PC-3 (cell line): ENCODE results near the gene CLIP3. TPM values are rescaled to one million over a fixed set of nuclear protein-coding genes. Genes with fewer than 3 reads are reported as not detected.
"Not testable (repeated sequence)": the region's sequence is repeated elsewhere in the genome, so short reads cannot be mapped to it uniquely, and the experiment has no call there.

Experiments used
- ATAC-seq: fragments of 200-7000 bp; cut with Tn5 transposase; 2 replicates; pipeline ENCODE4 v1.9.1; 2020; ENCODE audit warnings: mild to moderate bottlenecking, moderate library complexity
- BruUV-seq: library from RNA; stranded (reverse); fragments of 400-500 nt; replicated peaks from 2 replicates; lab custom pipeline; 2021; lab: Mats Ljungman, UMichigan
- CTCF ChIA-PET: fragments of 300-600 bp; sonication (Branson Sonifier 250); formaldehyde crosslinking; loops from one replicate; lab custom pipeline; 2022; ENCODE audit warnings: antibody characterized with exemption; lab: Charles Lee
- POLR2A ChIA-PET: fragments of 300-600 bp; sonication (Branson Sonifier 250); formaldehyde crosslinking; loops from one replicate; lab custom pipeline; 2022; ENCODE audit warnings: antibody characterized with exemption; ENCODE audit not compliant: unreplicated experiment; lab: Charles Lee
- DNase-seq: peaks from one replicate; pipeline ENCODE4 v3.0.0-alpha.2; 2015
- H2AFZ ChIP-seq: fragments of 300-600 bp; sonication (generic); 2 replicates; pipeline ENCODE4 v1.6.0; 2016; ENCODE audit warnings: antibody characterized with exemption, low read length
- H3F3A ChIP-seq: fragments of 300-600 bp; sonication (generic); one replicate; pipeline ENCODE4 v1.6.0; 2017; ENCODE audit warnings: antibody characterized with exemption, low read length, control low read depth, mild to moderate bottlenecking; ENCODE audit not compliant: unreplicated experiment
- H3K27ac ChIP-seq: fragments of 300-600 bp; sonication (generic); 2 replicates; pipeline ENCODE4 v1.5.1; 2016; ENCODE audit warnings: mild to moderate bottlenecking, low read length
- H3K27me3 ChIP-seq: fragments of 300-600 bp; sonication (generic); 2 replicates; pipeline ENCODE4 v1.6.1; 2016; ENCODE audit warnings: low read length, mixed read lengths
- H3K36me3 ChIP-seq: fragments of 300-600 bp; sonication (generic); 2 replicates; pipeline ENCODE4 v1.6.1; 2016; ENCODE audit warnings: low read depth, mixed run types, low read length, mixed read lengths
- H3K4me1 ChIP-seq: fragments of 300-600 bp; sonication (generic); 2 replicates; pipeline ENCODE4 v1.5.1; 2016; ENCODE audit warnings: low read length; ENCODE audit not compliant: insufficient read depth
- H3K4me2 ChIP-seq: fragments of 300-600 bp; sonication (generic); 2 replicates; pipeline ENCODE4 v1.6.0; 2016; ENCODE audit warnings: low read length
- H3K4me3 ChIP-seq: fragments of 300-600 bp; sonication (generic); 2 replicates; pipeline ENCODE4 v1.5.1; 2016; ENCODE audit warnings: mild to moderate bottlenecking, low read length, mixed read lengths
- H3K79me2 ChIP-seq: fragments of 300-600 bp; sonication (generic); 2 replicates; pipeline ENCODE4 v1.6.1; 2017; ENCODE audit warnings: low read length, mixed read lengths
- H3K9ac ChIP-seq: fragments of 300-600 bp; sonication (generic); 2 replicates; pipeline ENCODE4 v1.6.0; 2016; ENCODE audit warnings: mild to moderate bottlenecking, low read length
- H3K9me2 ChIP-seq: fragments of 300-600 bp; sonication (generic); replicated peaks from 2 replicates; pipeline ENCODE4 v1.6.1; 2016; ENCODE audit warnings: mixed run types, low read length, mixed read lengths
- H3K9me3 ChIP-seq: fragments of 300-600 bp; sonication (generic); 2 replicates; pipeline ENCODE4 v1.6.1; 2016; ENCODE audit warnings: low read length, mixed read lengths
- H4K20me1 ChIP-seq: fragments of 300-600 bp; sonication (generic); 2 replicates; pipeline ENCODE4 v1.6.1; 2016; ENCODE audit warnings: low read length, mixed read lengths
- EZH2 ChIP-seq: fragments of 300-600 bp; sonication (generic); IDR thresholded peaks from one replicate; pipeline ENCODE4 v1.6.1; 2017; ENCODE audit warnings: antibody characterized with exemption, mild to moderate bottlenecking, low read length; ENCODE audit not compliant: unreplicated experiment
- EZH2phosphoT487 ChIP-seq: fragments of 300-600 bp; sonication (generic); IDR thresholded peaks from 2 replicates; pipeline ENCODE4 v1.6.1; 2018; ENCODE audit warnings: mild to moderate bottlenecking, antibody characterized with exemption, low read length, borderline replicate concordance
- intact Hi-C: fragments of 100-400 bp; cut with micrococcal nuclease; formaldehyde crosslinking; loops from 2 replicates; pipeline ENCODE4 v1.9.0; 2023
- total RNA-seq: library from RNA; depleted of rRNA; stranded (reverse); fragments of >200 nt; gene quantifications from 2 replicates; pipeline ENCODE4 v1.2.3, GENCODE V29; 2014
- TF ChIP-seq, protein P1 (sequence below): fragments of 300-600 bp; sonication (generic); conservative IDR thresholded peaks from 2 replicates; pipeline ENCODE4 v1.5.1; 2017; ENCODE audit warnings: antibody characterized with exemption, low read depth, mild to moderate bottlenecking, low read length

CLIP3 gene
- total RNA-seq, 1 experiment from 2014 or later = 0.07 TPM

DNA sequence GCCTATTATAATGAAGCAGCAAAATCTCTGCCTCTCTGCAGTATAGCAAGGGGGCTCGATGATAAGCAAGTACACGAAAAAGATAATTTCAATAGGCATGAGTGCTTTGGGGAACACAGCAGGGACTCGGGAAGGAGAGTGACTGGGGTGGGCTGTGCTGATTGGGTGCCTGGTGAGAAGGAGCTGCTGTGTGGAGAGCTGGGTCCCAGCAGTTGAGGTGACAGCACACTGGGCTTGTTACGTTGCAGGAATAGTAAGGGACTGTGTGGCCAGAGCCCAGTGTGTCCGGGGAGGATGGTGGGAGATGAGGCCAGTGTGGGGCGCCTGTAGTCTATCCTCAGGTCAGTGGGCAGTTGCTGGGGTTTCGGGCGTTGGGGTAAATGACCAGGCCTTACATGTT is 39.4 kb upstream of the CLIP3 start:
- ATAC-seq = no peak
- no peak overlapping the region for H3K9ac ChIP-seq
- peaks cover 4% of the 10 kb centered on the region; the same call in 1 of the 2 replicates for H3K4me1 ChIP-seq
- no TSS peak for BruUV-seq
- H3K27me3 ChIP-seq = no peaks in the 10 kb centered on the region
- H4K20me1 ChIP-seq = peaks cover 20% of the 10 kb centered on the region; the same call in 1 of the 2 replicates
- POLR2A ChIA-PET = no interaction called here
- no peak overlapping the region for H3K4me2 ChIP-seq
- CTCF ChIA-PET = no interaction called here
- no peaks in the 10 kb centered on the region for H3K9me2 ChIP-seq
- DNase-seq = no peak
- H2AFZ ChIP-seq = no peak overlapping the region
- no peaks in the 10 kb centered on the region for H3F3A ChIP-seq
- H3K27ac ChIP-seq = no peak overlapping the region
- intact Hi-C loops = no loop called here
- H3K4me3 ChIP-seq = no peak overlapping the region
- no peaks in the 10 kb centered on the region for H3K9me3 ChIP-seq
- TF ChIP-seq, protein P1, sequence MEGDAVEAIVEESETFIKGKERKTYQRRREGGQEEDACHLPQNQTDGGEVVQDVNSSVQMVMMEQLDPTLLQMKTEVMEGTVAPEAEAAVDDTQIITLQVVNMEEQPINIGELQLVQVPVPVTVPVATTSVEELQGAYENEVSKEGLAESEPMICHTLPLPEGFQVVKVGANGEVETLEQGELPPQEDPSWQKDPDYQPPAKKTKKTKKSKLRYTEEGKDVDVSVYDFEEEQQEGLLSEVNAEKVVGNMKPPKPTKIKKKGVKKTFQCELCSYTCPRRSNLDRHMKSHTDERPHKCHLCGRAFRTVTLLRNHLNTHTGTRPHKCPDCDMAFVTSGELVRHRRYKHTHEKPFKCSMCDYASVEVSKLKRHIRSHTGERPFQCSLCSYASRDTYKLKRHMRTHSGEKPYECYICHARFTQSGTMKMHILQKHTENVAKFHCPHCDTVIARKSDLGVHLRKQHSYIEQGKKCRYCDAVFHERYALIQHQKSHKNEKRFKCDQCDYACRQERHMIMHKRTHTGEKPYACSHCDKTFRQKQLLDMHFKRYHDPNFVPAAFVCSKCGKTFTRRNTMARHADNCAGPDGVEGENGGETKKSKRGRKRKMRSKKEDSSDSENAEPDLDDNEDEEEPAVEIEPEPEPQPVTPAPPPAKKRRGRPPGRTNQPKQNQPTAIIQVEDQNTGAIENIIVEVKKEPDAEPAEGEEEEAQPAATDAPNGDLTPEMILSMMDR = no peak
- TF ChIP-seq EZH2phosphoT487 (no peak), EZH2 (no peak)
- H3K79me2 ChIP-seq = no peaks in the 10 kb centered on the region
- peaks cover 14% of the 10 kb centered on the region for H3K36me3 ChIP-seq

GRCh38 chr19:36068810-36069499 is 36.3 kb upstream of the CLIP3 start:
- H3K9me3 ChIP-seq, H2AFZ ChIP-seq, H3K27me3 ChIP-seq, H3K4me1 ChIP-seq, H3K9me2 ChIP-seq, H3K79me2 ChIP-seq, CTCF ChIA-PET, intact Hi-C loops, BruUV-seq, ATAC-seq, H3K27ac ChIP-seq, H3K9ac ChIP-seq, POLR2A ChIA-PET, H3K4me3 ChIP-seq, H3K4me2 ChIP-seq, DNase-seq, H3F3A ChIP-seq: not testable (repeated sequence)
- peaks cover 26% of the 10 kb centered on the region for H3K36me3 ChIP-seq
- H4K20me1 ChIP-seq = peaks cover 20% of the 10 kb centered on the region; the same call in 1 of the 2 replicates

DNA sequence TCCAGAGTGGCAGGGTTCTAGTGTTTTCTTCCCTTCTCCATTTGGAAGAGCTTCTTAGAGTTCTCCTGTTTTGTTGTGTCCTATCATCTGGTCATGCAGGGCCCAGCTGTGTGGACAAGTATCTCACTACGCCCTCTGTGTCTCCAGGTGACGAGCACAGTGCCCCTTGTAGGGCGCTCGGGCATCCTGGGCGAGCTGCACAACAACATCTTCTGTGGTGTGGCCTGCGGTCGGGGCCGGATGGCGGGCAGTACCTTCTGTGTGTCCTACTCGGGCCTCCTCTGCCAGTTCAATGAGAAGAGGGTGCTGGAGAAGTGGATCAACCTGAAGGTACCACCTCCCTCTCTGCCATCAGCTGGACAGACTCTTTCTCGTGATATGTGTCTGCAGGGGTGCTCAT is 35.0 kb upstream of the CLIP3 start:
- ATAC-seq = no peak
- Histone ChIP-seq H2AFZ (no peak overlapping the region), H4K20me1 (peaks cover 20% of the 10 kb centered on the region; the same call in 1 of the 2 replicates), H3K4me3 (no peak overlapping the region), H3F3A (no peaks in the 10 kb centered on the region), H3K27ac (no peak overlapping the region), H3K79me2 (no peaks in the 10 kb centered on the region), H3K27me3 (no peaks in the 10 kb centered on the region), H3K36me3 (peaks cover 26% of the 10 kb centered on the region), H3K4me2 (no peak overlapping the region), H3K9me3 (no peaks in the 10 kb centered on the region), H3K9ac (no peak overlapping the region), H3K4me1 (peaks cover 4% of the 10 kb centered on the region; the same call in 1 of the 2 replicates), H3K9me2 (no peaks in the 10 kb centered on the region)
- no peak for TF ChIP-seq EZH2phosphoT487
- TF ChIP-seq EZH2 = no peak
- TF ChIP-seq, protein P1 = no peak
- DNase-seq = no peak
- BruUV-seq = no TSS peak
- POLR2A ChIA-PET = no interaction called here
- CTCF ChIA-PET = no interaction called here
- intact Hi-C loops = no loop called here
